Adrenal gland (tissue), 5 donors: ENCODE results near the gene LRRC10B.

Experiments used
- CTCF ChIP-seq, 6 experiments: fragments of 450-650 bp in 4 of 6; fragments of 200-600 bp in 2 of 6; sonication (generic) in 1 of 6; IDR thresholded peaks; 1 replicate in 5 of 6; 2 replicates in 1 of 6; pipeline versions ENCODE4 v1.5.1 to v1.8.0; 2016 to 2021; ENCODE audit warnings: antibody characterized with exemption in 6 of 6, mild to moderate bottlenecking in 2 of 6, moderate library complexity in 1 of 6
- POLR2A ChIP-seq, 2 donors: fragments of 450-650 bp; IDR thresholded peaks; one replicate each; pipeline ENCODE4 v1.6.1; 2017; ENCODE audit warnings: antibody characterized with exemption in 2 of 2, mild to moderate bottlenecking in 2 of 2, moderate library complexity in 1 of 2
- donor health status: DM: no; HTN: no; CAD: no.

- TF ChIP-seq CTCF (IDR thresholded peaks at IDR 0.05) = no peak
- TF ChIP-seq POLR2A (IDR thresholded peaks at IDR 0.05) = no peak
These were observed 24.5 kb downstream of the LRRC10B start for GRCh38 chr11:61533039-61533375.
